ENCODE measurements around the gene CDK6. TPM values are rescaled to one million over a fixed set of nuclear protein-coding genes. Genes with fewer than 3 reads are reported as not detected.

Gene CDK6
- total RNA-seq, 1 experiment from 2014 or later = 41.4 TPM

GRCh38 chr7:92657391-92657790, 179.0 kb downstream of the CDK6 start:
- no peaks in the 10 kb centered on the region for H3K9me2 ChIP-seq (ENCODE audit: insufficient read depth)
- no peaks in the 10 kb centered on the region for H3K4me1 ChIP-seq (ENCODE audit: control insufficient read depth in 1 of 2, insufficient read depth in 2 of 2, low read length in 2 of 2)
- ATAC-seq (no peak), DNase-seq (ENCODE audit: low read depth, low spot score) (no peak)
- H3K27ac ChIP-seq (ENCODE audit: low read depth, low read length) = no peak overlapping the region
- no peaks in the 10 kb centered on the region; a peak in 1 of 4 replicates for H3K36me3 ChIP-seq (ENCODE audit: control insufficient read depth in 1 of 2, insufficient read depth in 2 of 2, low read length in 2 of 2)
- H2AFZ ChIP-seq (ENCODE audit: low read depth, low read length, poor library complexity, severe bottlenecking) = no peak overlapping the region
- no peaks in the 10 kb centered on the region for H3K9me3 ChIP-seq (ENCODE audit: control insufficient read depth in 1 of 2, insufficient read depth in 1 of 2, low read depth in 1 of 2, low read length in 2 of 2)
- H3K27me3 ChIP-seq (ENCODE audit: insufficient read depth, low read length) = no peaks in the 10 kb centered on the region
- H4K20me1 ChIP-seq (ENCODE audit: insufficient read depth) = no peaks in the 10 kb centered on the region
- no peak for TF ChIP-seq TCF7L2 (IDR thresholded peaks at IDR 0.05; ENCODE audit: borderline replicate concordance, extremely low read depth, insufficient read depth, insufficient read length)
- TF ChIP-seq RAD21 (IDR thresholded peaks at IDR 0.05; ENCODE audit: low read depth) = no peak
- TF ChIP-seq EZH2 (IDR thresholded peaks at IDR 0.05) = no peak
- no peak for TF ChIP-seq ZBTB33 (IDR thresholded peaks at IDR 0.05; ENCODE audit: extremely low read depth, insufficient replicate concordance, low read length)
- no peak for TF ChIP-seq SIN3A (IDR thresholded peaks at IDR 0.05; ENCODE audit: low read depth)
- no peak for TF ChIP-seq EGR1 (IDR thresholded peaks at IDR 0.05; ENCODE audit: low read depth)
- H3K4me3 ChIP-seq (replicated peaks in 1 of 2; ENCODE audit: low read depth in 1 of 2, low read length in 2 of 2) = no peak overlapping the region
- no TSS peak for BruUV-seq (replicated peaks)
- no peak overlapping the region for H3K9ac ChIP-seq (ENCODE audit: low read length)
- RAD21 ChIA-PET (ENCODE audit: low non-redundant PET in 1 of 2, low total read pairs in 2 of 2, uncharacterized antibody in 2 of 2, unreplicated experiment in 2 of 2) = no interaction called here
- no peak overlapping the region for H3K4me2 ChIP-seq (ENCODE audit: low read length)
- CTCF ChIA-PET = no interaction called here
- no peaks in the 10 kb centered on the region for H3K79me2 ChIP-seq (ENCODE audit: insufficient read depth, low read length)
- POLR2A ChIA-PET = no interaction called here
- intact Hi-C loops (cut with micrococcal nuclease) = no loop called here

GRCh38 chr7:92656121-92656520, 180.3 kb downstream of the CDK6 start:
- Histone ChIP-seq H3K27me3 (ENCODE audit: insufficient read depth, low read length) (no peaks in the 10 kb centered on the region), H3K4me1 (ENCODE audit: control insufficient read depth in 1 of 2, insufficient read depth in 2 of 2, low read length in 2 of 2) (no peaks in the 10 kb centered on the region), H2AFZ (ENCODE audit: low read depth, low read length, poor library complexity, severe bottlenecking) (no peak overlapping the region), H3K9ac (ENCODE audit: low read length) (no peak overlapping the region), H3K9me2 (ENCODE audit: insufficient read depth) (no peaks in the 10 kb centered on the region), H3K9me3 (ENCODE audit: control insufficient read depth in 1 of 2, insufficient read depth in 1 of 2, low read depth in 1 of 2, low read length in 2 of 2) (no peaks in the 10 kb centered on the region), H3K79me2 (ENCODE audit: insufficient read depth, low read length) (no peaks in the 10 kb centered on the region), H3K4me3 (replicated peaks in 1 of 2; ENCODE audit: low read depth in 1 of 2, low read length in 2 of 2) (no peak overlapping the region), H3K4me2 (ENCODE audit: low read length) (no peak overlapping the region), H3K36me3 (ENCODE audit: control insufficient read depth in 1 of 2, insufficient read depth in 2 of 2, low read length in 2 of 2) (no peaks in the 10 kb centered on the region; a peak in 1 of 4 replicates), H4K20me1 (ENCODE audit: insufficient read depth) (no peaks in the 10 kb centered on the region), H3K27ac (ENCODE audit: low read depth, low read length) (no peak overlapping the region)
- no peak for TF ChIP-seq ZNF274 (IDR thresholded peaks at IDR 0.05; ENCODE audit: low read depth, low read length)
- no peak for TF ChIP-seq YY1 (IDR thresholded peaks at IDR 0.05; ENCODE audit: extremely low read depth, insufficient replicate concordance, low read depth, low read length)
- no peak for TF ChIP-seq RAD21 (IDR thresholded peaks at IDR 0.05; ENCODE audit: low read depth)
- TF ChIP-seq ZFX (IDR thresholded peaks at IDR 0.05) = no peak
- no peak for TF ChIP-seq SRF (IDR thresholded peaks at IDR 0.05; ENCODE audit: low read depth)
- no peak for TF ChIP-seq EGR1 (IDR thresholded peaks at IDR 0.05; ENCODE audit: low read depth)
- TF ChIP-seq SIN3A (IDR thresholded peaks at IDR 0.05; ENCODE audit: low read depth) = no peak
- no peak for TF ChIP-seq POLR2A (IDR thresholded peaks at IDR 0.05; ENCODE audit: borderline replicate concordance, extremely low read depth, insufficient read depth, insufficient read length)
- no peak for TF ChIP-seq EZH2phosphoT487 (IDR thresholded peaks at IDR 0.05; ENCODE audit: borderline replicate concordance)
- TF ChIP-seq MAX (IDR thresholded peaks at IDR 0.05) = no peak
- no peak for TF ChIP-seq CBX3 (IDR thresholded peaks at IDR 0.05; ENCODE audit: low read depth)
- no peak for TF ChIP-seq EZH2 (IDR thresholded peaks at IDR 0.05)
- TF ChIP-seq REST (IDR thresholded peaks at IDR 0.05; ENCODE audit: low read depth) = no peak
- POLR2A ChIA-PET = no interaction called here
- ATAC-seq (no peak), DNase-seq (ENCODE audit: low read depth, low spot score) (no peak)
- RAD21 ChIA-PET (ENCODE audit: low non-redundant PET in 1 of 2, low total read pairs in 2 of 2, uncharacterized antibody in 2 of 2, unreplicated experiment in 2 of 2) = no interaction called here
- intact Hi-C loops (cut with micrococcal nuclease) = no loop called here
- CTCF ChIA-PET = no interaction called here
- BruUV-seq (replicated peaks) = no TSS peak

Measured in HCT116 (cell line).